ENCODE data around the gene ZFYVE16.
"Not testable (repeated sequence)": the region's sequence is repeated elsewhere in the genome, so short reads cannot be mapped to it uniquely, and the experiment has no call there.

Gene ZFYVE16

DNA sequence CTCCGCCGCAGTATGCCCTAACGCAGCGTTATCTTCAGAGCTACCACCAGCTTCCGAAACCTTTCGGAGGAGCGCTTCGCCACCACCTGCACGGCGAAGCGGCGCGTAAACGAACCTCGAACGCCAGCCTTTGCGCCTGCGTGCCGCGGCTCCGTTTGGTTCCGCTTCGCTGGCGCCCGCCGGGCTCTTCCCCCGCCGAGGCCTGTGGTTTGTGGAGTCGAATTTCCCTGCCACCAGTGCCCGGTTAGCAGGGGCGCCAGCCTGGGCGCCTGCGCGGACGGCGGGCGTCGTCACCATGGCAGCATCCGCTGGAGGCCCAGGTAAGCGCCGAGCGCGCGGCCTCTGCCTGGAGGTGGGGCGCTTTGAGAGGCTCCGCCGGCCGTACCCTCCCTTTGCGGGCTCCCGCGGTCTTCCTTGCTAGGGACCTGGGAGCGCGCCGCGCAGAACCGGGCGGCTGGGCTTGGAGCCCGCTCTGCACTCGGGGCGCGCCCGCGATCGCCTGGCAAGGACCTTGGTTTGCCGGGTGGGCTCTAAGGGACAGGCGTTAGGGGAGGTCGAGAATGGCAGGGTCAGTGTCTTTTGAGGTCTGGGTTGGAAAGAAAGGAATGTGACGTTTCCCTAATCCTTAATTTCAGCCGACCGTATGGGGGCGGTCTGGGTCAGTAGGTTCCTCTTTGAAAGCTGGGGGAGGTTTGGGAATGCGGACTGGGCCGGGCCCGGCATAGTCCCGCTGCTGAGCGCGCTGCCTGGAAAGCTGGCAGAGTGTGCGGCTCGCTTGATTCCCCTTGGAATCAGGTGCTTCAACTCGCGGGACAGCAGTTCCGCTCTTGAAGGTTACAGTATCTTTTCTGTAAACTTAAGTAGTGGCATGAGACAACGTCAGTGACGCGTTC lies 80.2 kb downstream of the ZFYVE16 start, which contains the start of gene FAM151B:
Gene FAM151B (plus strand): TSS at position 272 of the 893 bp plus-strand sequence. CDS start 24 bp downstream, at position 296.
- DNase-seq (ENCODE audit: low read depth) = peak; percentile 89

- DNase-seq (ENCODE audit: low read depth) = no peak
Observed at GRCh38 chr5:80491296-80491695, 83.4 kb downstream of the ZFYVE16 start.

DNA sequence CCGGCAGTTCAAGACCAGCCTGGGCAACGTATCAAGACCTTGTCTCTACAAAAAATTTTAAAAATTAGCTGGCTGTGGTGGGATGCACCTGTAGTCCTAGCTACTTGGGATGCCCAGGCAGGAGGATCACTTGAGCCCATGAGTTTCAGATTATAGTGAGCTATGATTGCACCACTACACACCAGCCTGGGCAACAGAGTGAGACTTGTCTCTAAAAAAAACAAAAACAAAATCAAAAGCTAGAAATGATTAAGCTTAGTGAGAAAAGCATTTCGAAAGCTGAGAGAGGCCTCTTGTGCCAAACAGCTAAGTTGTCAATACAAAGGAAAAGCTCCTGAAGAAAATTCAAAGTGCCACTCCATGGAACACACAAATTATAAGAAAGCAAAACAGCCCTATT lies 84.9 kb downstream of the ZFYVE16 start:
- no peak for DNase-seq (ENCODE audit: low read depth)

- not testable (repeated sequence) for DNase-seq (ENCODE audit: low read depth)
Observed at GRCh38 chr5:80493443-80493842, 85.6 kb downstream of the ZFYVE16 start.

DNA sequence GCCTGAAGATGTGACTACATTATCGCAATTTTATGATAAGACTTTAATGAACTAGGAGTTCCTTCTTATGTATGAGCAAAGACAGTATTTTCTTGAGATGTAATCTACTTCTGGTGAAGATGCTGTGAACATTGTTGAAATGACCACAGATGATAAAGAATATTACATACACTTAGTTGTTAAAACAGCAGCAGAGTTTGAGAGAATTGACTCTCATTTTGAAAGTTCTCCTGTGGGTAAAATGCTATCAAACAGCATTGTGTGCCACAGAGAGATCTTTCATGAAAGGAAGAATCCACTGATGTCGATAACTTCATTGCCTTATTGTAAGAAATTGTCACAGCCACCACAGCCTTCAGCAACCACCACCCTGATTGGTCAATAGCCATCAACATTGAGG lies 88.0 kb downstream of the ZFYVE16 start:
- no peak for DNase-seq (ENCODE audit: low read depth)

GRCh38 chr5:80502800-80503199 lies 94.9 kb downstream of the ZFYVE16 start:
- DNase-seq (ENCODE audit: low read depth) = no peak

- no peak for DNase-seq (ENCODE audit: low read depth)
Observed at GRCh38 chr5:80503641-80504040, 95.8 kb downstream of the ZFYVE16 start.

- DNase-seq (ENCODE audit: low read depth) = no peak
Observed at GRCh38 chr5:80504833-80505232, 97.0 kb downstream of the ZFYVE16 start.

- DNase-seq (ENCODE audit: low read depth) = no peak
Observed at GRCh38 chr5:80507663-80508062, 99.8 kb downstream of the ZFYVE16 start.

- DNase-seq (ENCODE audit: low read depth) = no peak
Observed at GRCh38 chr5:80508844-80509243, 101.0 kb downstream of the ZFYVE16 start.

GRCh38 chr5:80509362-80509761 lies 101.5 kb downstream of the ZFYVE16 start:
- DNase-seq (ENCODE audit: low read depth) = no peak

- DNase-seq (ENCODE audit: low read depth) = peak; percentile 97
Observed at GRCh38 chr5:80516826-80517225, 109.0 kb downstream of the ZFYVE16 start.
